GM12873 (cell line): ENCODE data around the gene RTP4.

Experiments
- CTCF ChIP-seq: IDR thresholded peaks from 2 replicates; pipeline ENCODE4 v1.5.1; 2012; ENCODE audit warnings: low read depth, mild to moderate bottlenecking, moderate library complexity, low read length, control low read depth; ENCODE audit not compliant: insufficient read depth; ENCODE audit errors: missing control alignments

The RTP4 gene

GRCh38 chr3:187352581-187353575, 15.3 kb upstream of the RTP4 start:
- TF ChIP-seq CTCF: no peak

GRCh38 chr3:187358068-187358467, 10.1 kb upstream of the RTP4 start:
- no peak for TF ChIP-seq CTCF

GRCh38 chr3:187359798-187360486, 8.2 kb upstream of the RTP4 start:
- no peak for TF ChIP-seq CTCF

- no peak for TF ChIP-seq CTCF
Measured at GRCh38 chr3:187360596-187360995, 7.6 kb upstream of the RTP4 start.

- no peak for TF ChIP-seq CTCF
Measured at GRCh38 chr3:187361835-187362234, 6.3 kb upstream of the RTP4 start.

GRCh38 chr3:187367561-187368103, 553 bp upstream of the RTP4 start:
- TF ChIP-seq CTCF: no peak

GRCh38 chr3:187369089-187369447, 883 bp downstream of the RTP4 start:
- TF ChIP-seq CTCF: no peak
